ENCODE results near the gene CARD6. TPM values are rescaled to one million over a fixed set of nuclear protein-coding genes. Genes with fewer than 3 reads are reported as not detected.
"Not testable (repeated sequence)": the region's sequence is repeated elsewhere in the genome, so short reads cannot be mapped to it uniquely, and the experiment has no call there.

CARD6 gene
- 0.06 TPM in 1 of 2 replicates, not detected in the other for total RNA-seq (2014; rRNA removed; shearing (Covaris generic); ENCODE audit: low replicate concordance)

GRCh38 chr5:40841068-40841805 lies at the start of gene CARD6:
TSS of gene CARD6 (plus strand) at chr5:40841367. CDS start at chr5:40841383, 16 bp downstream.
- DNase-seq (ENCODE audit: low read depth), result no peak
- in situ Hi-C loops (cut with HindIII; ENCODE audit: low pct_unique_long_range_greater_than_20kb, low sequenced_read_pairs), result no loop called here

GRCh38 chr5:40791715-40792139 lies 49.4 kb upstream of the CARD6 start:
- in situ Hi-C loops (cut with HindIII; ENCODE audit: low pct_unique_long_range_greater_than_20kb, low sequenced_read_pairs), result no loop called here
- DNase-seq (ENCODE audit: low read depth), result no peak

GRCh38 chr5:40792691-40793090 lies 48.5 kb upstream of the CARD6 start:
- DNase-seq (ENCODE audit: low read depth); in situ Hi-C loops (cut with HindIII; ENCODE audit: low pct_unique_long_range_greater_than_20kb, low sequenced_read_pairs): not testable (repeated sequence)

- DNase-seq (ENCODE audit: low read depth); in situ Hi-C loops (cut with HindIII; ENCODE audit: low pct_unique_long_range_greater_than_20kb, low sequenced_read_pairs): not testable (repeated sequence)
Measured at GRCh38 chr5:40794340-40794739, 46.8 kb upstream of the CARD6 start.

GRCh38 chr5:40794877-40795276 lies 46.3 kb upstream of the CARD6 start:
- in situ Hi-C loops (cut with HindIII; ENCODE audit: low pct_unique_long_range_greater_than_20kb, low sequenced_read_pairs); DNase-seq (ENCODE audit: low read depth): not testable (repeated sequence)

- in situ Hi-C loops (cut with HindIII; ENCODE audit: low pct_unique_long_range_greater_than_20kb, low sequenced_read_pairs), result no loop called here
- DNase-seq (ENCODE audit: low read depth), result no peak
Measured at GRCh38 chr5:40796487-40796889, 44.7 kb upstream of the CARD6 start.

- peak; percentile 82 for DNase-seq (ENCODE audit: low read depth)
Measured at GRCh38 chr5:40797273-40798011, 43.7 kb upstream of the CARD6 start.

GRCh38 chr5:40798012-40798800 lies 43.0 kb upstream of the CARD6 start, which contains the start of gene PRKAA1:
TSS of gene PRKAA1 (minus strand) at chr5:40798374. CDS start at chr5:40798189, 185 bp downstream.
- DNase-seq (ENCODE audit: low read depth), result peak; percentile 83
- in situ Hi-C loops (cut with HindIII; ENCODE audit: low pct_unique_long_range_greater_than_20kb, low sequenced_read_pairs), result no loop called here

More at GRCh38 chr5:40797273-40798011, 43.7 kb upstream of the CARD6 start:
- in situ Hi-C loops (cut with HindIII; ENCODE audit: low pct_unique_long_range_greater_than_20kb, low sequenced_read_pairs), result no loop called here

GRCh38 chr5:40798801-40799210 lies 42.4 kb upstream of the CARD6 start:
- in situ Hi-C loops (cut with HindIII; ENCODE audit: low pct_unique_long_range_greater_than_20kb, low sequenced_read_pairs), result no loop called here
- no peak for DNase-seq (ENCODE audit: low read depth)

GRCh38 chr5:40799258-40799657 lies 41.9 kb upstream of the CARD6 start:
- DNase-seq (ENCODE audit: low read depth), result no peak
- in situ Hi-C loops (cut with HindIII; ENCODE audit: low pct_unique_long_range_greater_than_20kb, low sequenced_read_pairs), result no loop called here

- in situ Hi-C loops (cut with HindIII; ENCODE audit: low pct_unique_long_range_greater_than_20kb, low sequenced_read_pairs), result no loop called here
- no peak for DNase-seq (ENCODE audit: low read depth)
Measured at GRCh38 chr5:40801771-40802562, 39.2 kb upstream of the CARD6 start.

- in situ Hi-C loops (cut with HindIII; ENCODE audit: low pct_unique_long_range_greater_than_20kb, low sequenced_read_pairs), result no loop called here
- DNase-seq (ENCODE audit: low read depth), result no peak
Measured at GRCh38 chr5:40812125-40812524, 29.0 kb upstream of the CARD6 start.

- in situ Hi-C loops (cut with HindIII; ENCODE audit: low pct_unique_long_range_greater_than_20kb, low sequenced_read_pairs), result no loop called here
- DNase-seq (ENCODE audit: low read depth), result no peak
Measured at GRCh38 chr5:40813698-40814281, 27.4 kb upstream of the CARD6 start.

GRCh38 chr5:40823459-40823858 lies 17.7 kb upstream of the CARD6 start:
- in situ Hi-C loops (cut with HindIII; ENCODE audit: low pct_unique_long_range_greater_than_20kb, low sequenced_read_pairs), result no loop called here
- no peak for DNase-seq (ENCODE audit: low read depth)

GRCh38 chr5:40825461-40826043 lies 15.6 kb upstream of the CARD6 start:
- DNase-seq (ENCODE audit: low read depth); in situ Hi-C loops (cut with HindIII; ENCODE audit: low pct_unique_long_range_greater_than_20kb, low sequenced_read_pairs): not testable (repeated sequence)

GRCh38 chr5:40826489-40827187 lies 14.5 kb upstream of the CARD6 start:
- no peak for DNase-seq (ENCODE audit: low read depth)

More at GRCh38 chr5:40826489-40827187, 14.5 kb upstream of the CARD6 start:
- in situ Hi-C loops (cut with HindIII; ENCODE audit: low pct_unique_long_range_greater_than_20kb, low sequenced_read_pairs), result no loop called here

All from Caki2 (cell line).